ENCODE results near the gene CCT8.

GRCh38 chr21:29075706-29076466, 2.4 kb upstream of the CCT8 start:
- no peak for TF ChIP-seq CTCF (conservative IDR thresholded peaks at IDR 0.05)
- no peak for TF ChIP-seq ZFX (IDR thresholded peaks at IDR 0.05)

All from C4-2B (cell line).